Endothelial cell of umbilical vein (primary cell): Measurements from ENCODE around the gene EMC9.

Experiments
- JUN ChIP-seq: IDR thresholded peaks from 2 replicates; pipeline ENCODE4 v1.6.1; 2011; ENCODE audit warnings: borderline replicate concordance, low read depth; ENCODE audit not compliant: insufficient read length, insufficient read depth
- POLR2A ChIP-seq: IDR thresholded peaks from 2 replicates; pipeline ENCODE4 v1.6.1; 2012; ENCODE audit warnings: low read depth, mild to moderate bottlenecking, control low read depth, low read length
- POLR2AphosphoS5 ChIP-seq: IDR thresholded peaks from 2 replicates; pipeline ENCODE4 v1.6.1; 2012; ENCODE audit warnings: low read depth, mild to moderate bottlenecking, control low read depth, low read length, moderate library complexity; ENCODE audit not compliant: insufficient read depth
- TF ChIP-seq, protein P1 (sequence below), 2 donors: IDR thresholded peaks; 1 replicate in 1 of 2; 2 replicates in 1 of 2; pipeline ENCODE4 v1.5.1; 2011; ENCODE audit warnings: low read length in 2 of 2, mild to moderate bottlenecking in 2 of 2, moderate library complexity in 2 of 2, control low read depth in 1 of 2, inconsistent platforms in 1 of 2, low read depth in 1 of 2; ENCODE audit not compliant: insufficient read depth in 1 of 2; ENCODE audit errors: extremely low read depth in 1 of 2

DNA sequence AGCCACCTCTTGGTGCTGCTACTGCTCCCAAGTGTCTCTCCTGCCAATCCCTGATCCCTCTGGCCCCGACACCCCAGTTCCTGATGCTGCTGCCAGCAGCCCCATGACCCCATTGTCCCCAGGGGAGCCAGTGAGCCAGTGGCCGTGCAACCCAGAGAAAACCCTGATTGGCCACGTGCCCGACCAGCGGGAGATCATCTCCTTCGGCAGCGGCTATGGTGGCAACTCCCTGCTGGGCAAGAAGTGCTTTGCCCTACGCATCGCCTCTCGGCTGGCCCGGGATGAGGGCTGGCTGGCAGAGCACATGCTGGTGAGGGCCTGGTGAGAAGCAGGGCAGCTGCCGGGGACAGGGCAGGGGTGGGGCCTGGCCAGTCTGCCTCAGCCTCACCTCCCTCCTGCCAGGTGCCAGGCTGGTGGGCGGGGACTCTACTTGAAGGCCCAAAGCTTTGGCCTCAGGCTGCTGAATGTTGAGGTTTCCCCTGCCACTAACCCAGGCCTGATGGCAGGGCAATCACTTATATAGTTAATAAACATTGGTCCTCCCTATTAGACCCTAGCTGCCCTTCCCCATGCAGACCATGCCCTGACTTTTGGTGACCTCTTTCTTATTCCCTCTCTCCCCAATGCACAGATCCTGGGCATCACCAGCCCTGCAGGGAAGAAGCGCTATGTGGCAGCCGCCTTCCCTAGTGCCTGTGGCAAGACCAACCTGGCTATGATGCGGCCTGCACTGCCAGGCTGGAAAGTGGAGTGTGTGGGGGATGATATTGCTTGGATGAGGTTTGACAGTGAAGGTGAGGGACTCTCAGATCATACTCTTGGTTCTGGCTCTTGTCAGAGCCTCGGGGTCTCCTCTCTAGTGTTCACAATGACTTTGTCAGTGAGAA is 42.2 kb downstream of the EMC9 start:
- TF ChIP-seq, protein P1, sequence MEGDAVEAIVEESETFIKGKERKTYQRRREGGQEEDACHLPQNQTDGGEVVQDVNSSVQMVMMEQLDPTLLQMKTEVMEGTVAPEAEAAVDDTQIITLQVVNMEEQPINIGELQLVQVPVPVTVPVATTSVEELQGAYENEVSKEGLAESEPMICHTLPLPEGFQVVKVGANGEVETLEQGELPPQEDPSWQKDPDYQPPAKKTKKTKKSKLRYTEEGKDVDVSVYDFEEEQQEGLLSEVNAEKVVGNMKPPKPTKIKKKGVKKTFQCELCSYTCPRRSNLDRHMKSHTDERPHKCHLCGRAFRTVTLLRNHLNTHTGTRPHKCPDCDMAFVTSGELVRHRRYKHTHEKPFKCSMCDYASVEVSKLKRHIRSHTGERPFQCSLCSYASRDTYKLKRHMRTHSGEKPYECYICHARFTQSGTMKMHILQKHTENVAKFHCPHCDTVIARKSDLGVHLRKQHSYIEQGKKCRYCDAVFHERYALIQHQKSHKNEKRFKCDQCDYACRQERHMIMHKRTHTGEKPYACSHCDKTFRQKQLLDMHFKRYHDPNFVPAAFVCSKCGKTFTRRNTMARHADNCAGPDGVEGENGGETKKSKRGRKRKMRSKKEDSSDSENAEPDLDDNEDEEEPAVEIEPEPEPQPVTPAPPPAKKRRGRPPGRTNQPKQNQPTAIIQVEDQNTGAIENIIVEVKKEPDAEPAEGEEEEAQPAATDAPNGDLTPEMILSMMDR (IDR thresholded peaks at IDR 0.05; ENCODE audit: extremely low read depth in 1 of 2, insufficient read depth in 1 of 2, low read depth in 1 of 2, low read length in 2 of 2): no peak
- TF ChIP-seq JUN (no peak), POLR2A (no peak), POLR2AphosphoS5 (no peak)
